ENCODE data around the gene FGF11.

FGF11 gene

DNA sequence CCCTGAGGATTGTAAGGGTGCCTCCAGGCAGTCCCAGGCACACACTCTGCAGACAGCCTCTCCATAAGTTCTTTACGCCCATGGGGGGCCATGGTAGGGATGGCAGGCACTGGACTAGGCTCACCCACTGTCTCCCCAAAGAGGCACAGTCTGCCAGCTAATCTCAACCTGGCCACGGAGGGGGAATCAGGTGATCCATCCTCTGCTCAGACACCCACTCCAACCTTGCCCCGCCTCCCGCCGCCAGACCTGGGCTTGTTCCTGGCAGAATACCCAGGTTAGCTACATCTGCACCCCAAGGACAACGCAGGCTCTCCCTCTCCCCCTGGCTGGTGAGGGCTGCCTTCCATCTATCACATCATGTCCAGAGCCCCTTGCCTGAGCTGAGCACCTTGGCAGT, 30.4 kb upstream of the FGF11 start:
- no peak for DNase-seq

DNA sequence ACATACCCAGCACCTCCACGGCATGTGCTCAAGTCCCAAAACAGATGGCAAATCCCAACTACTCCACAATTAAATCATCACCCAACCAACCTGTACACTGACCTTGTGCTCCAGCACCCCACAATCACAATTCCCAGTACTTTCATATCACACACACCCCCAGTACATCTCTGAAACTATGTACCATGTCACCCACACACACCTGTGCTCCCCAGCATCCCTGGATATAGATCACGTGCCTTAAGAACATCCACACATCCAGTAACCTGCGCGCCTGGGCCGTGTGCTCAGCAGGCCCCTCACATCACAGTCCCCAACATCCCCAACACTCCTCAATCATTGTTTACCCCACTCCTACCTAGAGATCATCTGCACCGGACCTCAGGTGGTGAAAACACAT, 29.6 kb upstream of the FGF11 start:
- DNase-seq = no peak

DNA sequence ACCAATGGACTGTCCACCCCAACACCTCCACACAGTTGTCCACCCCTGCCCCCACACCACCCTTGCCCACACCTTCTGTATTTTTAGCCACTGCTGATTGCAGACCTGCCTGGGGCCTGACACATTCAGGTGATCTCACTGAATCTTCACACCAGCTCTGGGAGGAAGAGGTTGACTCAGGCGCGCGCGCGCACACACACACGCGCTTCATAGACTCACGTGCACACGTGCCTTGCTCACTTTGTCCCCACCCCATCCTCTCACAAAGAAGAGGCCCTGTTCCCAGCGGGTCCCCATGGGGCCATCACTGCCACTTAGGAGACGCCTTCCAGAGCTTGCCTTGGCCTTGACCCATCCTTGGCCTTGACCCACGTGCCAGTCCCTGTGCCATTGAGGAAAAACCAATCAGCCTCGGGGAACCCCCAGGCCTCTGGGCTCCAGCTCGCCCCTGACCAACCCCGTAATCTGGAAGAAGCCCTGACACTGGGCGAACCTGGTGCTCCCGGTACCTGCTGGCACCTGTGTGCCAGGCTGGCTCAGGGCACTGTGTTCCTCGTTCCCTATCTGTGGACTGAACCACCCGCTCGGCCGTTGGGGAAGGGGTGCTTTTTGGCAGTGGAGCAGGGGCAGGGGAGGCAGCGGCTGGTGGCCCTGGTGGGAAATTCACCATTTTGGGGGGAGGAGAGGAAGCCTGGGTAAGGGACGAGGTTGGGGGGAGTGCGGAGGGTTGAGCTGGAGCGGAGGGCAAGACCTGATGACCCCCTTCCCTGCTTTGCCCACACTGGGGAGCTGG, 28.5 kb upstream of the FGF11 start:
- DNase-seq = no peak

DNA sequence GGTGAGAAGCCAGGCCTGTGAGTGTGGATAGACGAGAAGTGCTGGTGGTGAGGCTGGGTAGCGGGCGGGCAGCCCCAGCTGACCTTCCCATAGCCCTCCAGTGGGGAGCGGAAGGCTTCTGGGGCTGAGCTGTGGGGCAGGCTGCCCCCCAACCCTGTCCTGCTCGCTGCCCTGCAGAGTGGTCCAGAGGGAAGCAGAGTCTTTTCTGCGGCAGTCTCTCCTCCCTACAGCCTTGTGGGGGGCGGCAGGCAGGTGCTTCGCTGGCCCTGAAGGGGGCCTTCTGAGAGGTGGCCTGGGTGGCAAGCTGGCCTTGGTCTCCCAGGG, 27.9 kb upstream of the FGF11 start:
- DNase-seq = no peak

DNA sequence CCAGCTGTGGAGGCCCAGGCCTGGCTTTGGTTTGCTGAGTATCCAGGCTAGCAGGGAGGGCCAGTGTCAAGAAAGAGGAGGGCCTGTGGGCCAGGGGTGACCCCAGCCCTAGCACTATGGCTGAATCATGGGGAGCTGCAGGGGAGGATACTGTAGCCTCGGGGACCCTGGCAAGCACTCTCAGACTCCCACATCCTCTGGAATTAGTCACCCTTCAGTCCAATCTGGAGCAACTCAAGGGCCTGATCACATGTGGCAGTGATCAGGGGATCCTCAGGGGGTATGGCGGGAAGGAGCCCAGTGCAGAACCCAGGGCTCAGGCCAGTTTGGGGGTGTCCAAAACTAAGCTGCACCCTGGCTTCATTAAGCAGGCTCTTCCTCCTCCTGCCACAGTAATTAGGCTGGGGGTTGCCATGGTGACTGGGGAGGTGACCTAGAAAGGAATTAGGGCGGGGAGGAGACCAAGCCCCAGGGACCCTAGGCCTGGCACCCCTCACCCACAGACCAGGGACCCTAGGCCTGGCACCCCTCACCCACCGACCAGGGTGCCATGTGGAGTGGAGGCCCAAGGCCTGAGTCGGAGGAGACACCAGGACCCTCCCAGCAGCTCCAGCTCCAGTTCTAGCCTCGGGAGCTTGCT, 25.8 kb upstream of the FGF11 start:
- no peak for DNase-seq

DNA sequence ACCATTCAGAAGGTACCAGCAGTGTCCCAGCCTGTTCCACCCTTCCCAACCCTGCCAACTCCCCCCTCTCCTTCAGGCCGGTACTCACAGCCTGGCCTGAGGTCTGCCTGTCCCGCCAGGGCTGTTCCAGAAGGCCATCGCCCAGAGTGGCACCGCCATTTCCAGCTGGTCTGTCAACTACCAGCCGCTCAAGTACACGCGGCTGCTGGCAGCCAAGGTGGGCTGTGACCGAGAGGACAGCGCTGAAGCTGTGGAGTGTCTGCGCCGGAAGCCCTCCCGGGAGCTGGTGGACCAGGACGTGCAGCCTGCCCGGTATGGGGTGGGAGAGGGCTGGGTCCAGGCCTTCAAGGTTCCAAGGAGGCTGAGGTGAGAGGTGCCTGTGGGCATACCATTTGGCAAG, 24.5 kb upstream of the FGF11 start:
- no peak for DNase-seq

DNA sequence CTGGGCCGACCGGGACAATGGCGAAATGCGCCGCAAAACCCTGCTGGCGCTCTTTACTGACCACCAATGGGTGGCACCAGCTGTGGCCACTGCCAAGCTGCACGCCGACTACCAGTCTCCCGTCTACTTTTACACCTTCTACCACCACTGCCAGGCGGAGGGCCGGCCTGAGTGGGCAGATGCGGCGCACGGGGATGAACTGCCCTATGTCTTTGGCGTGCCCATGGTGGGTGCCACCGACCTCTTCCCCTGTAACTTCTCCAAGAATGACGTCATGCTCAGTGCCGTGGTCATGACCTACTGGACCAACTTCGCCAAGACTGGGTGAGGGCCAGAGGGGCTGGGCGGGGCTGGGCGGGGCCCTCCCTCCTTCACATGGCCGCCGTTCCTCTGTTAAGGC, 23.5 kb upstream of the FGF11 start:
- no peak for DNase-seq

DNA sequence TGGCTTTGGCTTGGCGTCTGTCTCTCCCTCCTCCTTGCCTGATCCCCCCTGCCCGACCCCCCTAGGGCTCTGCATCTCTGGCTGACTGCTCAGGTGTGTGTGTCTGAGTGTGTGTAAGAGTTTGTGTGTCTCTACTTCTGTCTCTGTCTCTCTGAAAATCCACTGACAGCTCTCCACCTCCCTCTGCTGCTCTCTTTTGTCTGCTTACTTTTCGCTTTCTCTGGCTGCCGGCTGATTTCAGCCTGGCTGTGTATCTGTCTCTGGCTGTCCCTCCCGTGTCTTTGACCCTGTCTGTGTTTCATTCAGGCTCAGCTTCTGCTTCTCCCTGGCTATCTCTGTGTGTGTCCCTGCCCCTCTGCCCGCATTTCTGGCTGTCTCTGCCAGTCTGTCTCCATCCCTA, 23.0 kb upstream of the FGF11 start:
- no peak for DNase-seq

DNA sequence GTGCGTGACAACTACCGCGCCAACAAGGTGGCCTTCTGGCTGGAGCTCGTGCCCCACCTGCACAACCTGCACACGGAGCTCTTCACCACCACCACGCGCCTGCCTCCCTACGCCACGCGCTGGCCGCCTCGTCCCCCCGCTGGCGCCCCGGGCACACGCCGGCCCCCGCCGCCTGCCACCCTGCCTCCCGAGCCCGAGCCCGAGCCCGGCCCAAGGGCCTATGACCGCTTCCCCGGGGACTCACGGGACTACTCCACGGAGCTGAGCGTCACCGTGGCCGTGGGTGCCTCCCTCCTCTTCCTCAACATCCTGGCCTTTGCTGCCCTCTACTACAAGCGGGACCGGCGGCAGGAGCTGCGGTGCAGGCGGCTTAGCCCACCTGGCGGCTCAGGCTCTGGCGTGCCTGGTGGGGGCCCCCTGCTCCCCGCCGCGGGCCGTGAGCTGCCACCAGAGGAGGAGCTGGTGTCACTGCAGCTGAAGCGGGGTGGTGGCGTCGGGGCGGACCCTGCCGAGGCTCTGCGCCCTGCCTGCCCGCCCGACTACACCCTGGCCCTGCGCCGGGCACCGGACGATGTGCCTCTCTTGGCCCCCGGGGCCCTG, 22.2 kb upstream of the FGF11 start:
- DNase-seq = no peak

DNA sequence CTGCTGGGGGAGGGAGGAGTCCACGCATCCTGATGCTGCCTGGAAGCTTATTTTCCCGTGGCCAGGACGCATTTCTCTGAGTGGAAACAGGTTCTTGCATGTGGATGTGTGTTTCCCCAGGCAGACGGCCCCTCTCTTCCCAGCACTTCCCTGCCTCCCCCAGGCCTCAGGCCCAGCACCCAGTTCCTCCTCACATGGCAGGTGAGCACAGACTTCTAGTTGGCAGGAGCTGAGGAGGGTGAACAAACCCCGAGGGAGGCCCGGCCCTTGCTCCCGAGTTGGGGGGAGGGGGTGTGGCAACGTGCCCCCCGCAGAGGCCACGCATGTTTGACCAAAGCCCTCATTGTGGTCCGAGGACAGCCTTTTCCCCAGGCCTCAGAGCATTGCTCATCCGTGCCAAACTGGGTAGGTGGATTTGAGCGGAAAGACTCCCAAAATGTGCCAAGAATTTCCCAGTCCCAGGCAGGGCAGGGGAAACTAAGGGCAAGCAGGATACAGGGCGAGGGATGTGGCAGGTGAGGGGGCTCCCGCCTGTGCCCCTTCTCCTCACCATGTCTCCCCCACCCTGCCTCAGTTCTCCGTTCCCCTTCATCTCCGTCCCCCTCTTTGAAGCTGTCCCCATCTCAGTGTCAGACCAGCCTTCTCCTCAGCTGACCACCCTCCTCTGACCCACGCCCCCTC, 20.7 kb upstream of the FGF11 start:
- no peak for DNase-seq

DNA sequence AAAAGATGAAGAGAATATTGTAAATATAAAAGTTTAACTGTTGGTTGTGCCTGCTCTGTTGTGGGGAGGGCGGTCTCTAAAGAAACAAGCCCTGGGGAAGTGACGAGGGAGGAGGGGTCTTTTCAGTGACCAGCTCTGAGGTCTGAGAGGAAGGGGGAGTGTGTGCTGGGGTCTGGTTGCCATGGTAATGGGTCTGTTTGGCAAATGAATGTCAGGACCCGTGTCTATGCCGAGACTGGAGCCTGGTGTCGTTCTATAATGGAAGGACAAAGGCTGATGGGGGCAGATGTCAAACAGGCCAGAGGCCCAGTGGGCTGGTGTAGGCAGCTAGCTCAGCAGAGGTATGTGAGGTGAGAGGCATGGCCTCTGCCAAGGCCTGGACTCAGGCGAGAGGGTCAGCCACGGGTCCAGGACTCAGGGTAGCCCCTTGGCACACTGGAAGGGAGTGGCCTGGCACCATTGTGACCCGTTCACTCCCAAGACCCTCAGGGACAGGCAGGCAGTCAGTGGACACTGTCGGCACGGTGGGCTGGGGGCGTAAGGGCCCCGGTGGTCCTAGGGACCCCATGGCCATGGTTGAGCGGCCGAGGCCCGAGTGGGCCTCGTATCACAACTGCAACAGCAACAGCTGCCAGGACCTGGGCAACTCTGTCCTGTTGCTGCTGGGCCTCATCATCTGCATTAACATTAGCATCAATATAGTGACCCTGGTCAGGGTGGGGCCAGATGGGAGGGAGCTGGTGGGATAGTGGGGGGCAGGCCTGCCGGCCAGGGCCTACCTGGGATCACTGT, 19.3 kb upstream of the FGF11 start, which contains the start of gene SPEM1:
Gene SPEM1, plus strand, starts transcription at position 506 of the 792 bp plus-strand sequence. Its CDS starts 61 bp downstream, at position 567.
- no peak for DNase-seq

DNA sequence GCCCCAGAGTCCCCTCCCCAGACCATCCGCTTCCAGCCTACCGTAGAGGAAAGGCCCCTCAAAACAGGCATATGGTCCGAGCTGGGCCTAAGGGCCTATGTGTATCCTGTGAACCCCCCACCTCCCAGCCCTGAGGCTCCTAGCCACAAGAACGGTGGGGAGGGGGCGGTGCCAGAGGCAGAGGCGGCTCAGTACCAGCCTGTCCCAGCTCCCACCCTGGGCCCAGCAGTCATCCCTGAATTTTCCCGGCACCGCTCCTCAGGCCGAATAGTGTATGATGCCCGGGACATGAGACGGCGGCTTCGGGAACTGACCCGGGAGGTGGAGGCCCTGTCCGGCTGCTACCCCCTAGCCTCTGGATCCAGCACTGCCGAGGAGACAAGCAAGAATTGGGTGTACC, 18.1 kb upstream of the FGF11 start:
- DNase-seq = no peak

DNA sequence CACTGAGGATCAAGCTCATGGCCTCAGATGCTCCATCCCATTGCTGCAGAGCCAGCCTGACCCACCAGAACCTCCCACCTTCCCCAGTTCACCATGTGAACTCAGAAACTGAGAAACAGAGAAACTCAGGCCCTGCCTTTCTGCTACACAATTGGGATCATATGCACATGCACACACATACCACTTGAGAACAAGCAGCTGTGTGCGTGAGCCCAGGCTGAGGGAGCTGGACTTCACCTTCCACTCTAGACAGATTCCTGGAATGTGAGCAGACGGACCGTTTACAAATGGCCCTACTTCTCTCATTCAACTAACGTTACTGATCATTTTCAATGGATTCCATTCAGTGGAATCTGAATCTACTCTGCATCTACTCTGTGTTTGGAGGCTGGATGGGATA, 15.6 kb upstream of the FGF11 start:
- peak; percentile 67 for DNase-seq

DNA sequence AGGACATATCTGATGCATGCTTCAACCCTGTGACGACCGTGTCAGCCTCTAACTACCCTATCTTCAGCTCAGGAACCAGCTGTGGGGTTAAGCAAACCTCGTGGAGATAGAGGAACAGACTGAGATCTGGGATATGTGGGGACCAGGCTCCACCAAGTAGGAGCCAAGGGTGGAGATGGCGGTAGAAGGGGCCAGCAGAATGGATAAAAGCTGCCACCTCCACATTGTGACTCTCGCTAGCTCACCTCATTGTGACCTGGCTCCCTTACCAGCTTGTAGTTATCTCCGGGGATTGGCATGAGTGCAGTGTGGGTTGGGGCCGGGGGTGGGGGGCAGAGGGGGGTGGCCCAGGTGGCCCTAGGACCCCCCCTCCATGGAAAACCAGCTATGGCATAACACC, 14.0 kb upstream of the FGF11 start, which contains the start of gene SPEM2:
Gene SPEM2, plus strand, starts transcription at position 301 of the 400 bp plus-strand sequence. Its CDS starts 73 bp downstream, at position 374.
- DNase-seq = no peak

DNA sequence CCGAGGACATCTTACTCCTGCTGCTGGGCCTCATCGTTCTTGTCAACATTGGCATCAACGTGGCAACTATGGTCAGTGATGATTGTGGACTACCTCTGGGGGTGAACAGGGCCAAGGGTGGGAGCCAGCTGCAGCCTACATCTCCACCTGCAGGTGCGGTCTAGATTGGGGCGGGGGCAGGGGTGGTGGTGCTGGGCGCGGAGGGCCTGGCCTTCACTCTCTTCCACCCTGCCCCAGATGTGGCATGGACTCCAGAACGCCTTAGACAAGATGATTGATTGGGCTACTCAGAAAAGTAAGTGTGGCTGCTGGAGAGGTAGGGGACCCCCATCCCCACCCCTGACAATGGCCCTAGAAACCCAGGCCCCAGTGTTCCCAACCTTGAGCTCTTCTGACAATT, 13.6 kb upstream of the FGF11 start:
- no peak for DNase-seq

DNA sequence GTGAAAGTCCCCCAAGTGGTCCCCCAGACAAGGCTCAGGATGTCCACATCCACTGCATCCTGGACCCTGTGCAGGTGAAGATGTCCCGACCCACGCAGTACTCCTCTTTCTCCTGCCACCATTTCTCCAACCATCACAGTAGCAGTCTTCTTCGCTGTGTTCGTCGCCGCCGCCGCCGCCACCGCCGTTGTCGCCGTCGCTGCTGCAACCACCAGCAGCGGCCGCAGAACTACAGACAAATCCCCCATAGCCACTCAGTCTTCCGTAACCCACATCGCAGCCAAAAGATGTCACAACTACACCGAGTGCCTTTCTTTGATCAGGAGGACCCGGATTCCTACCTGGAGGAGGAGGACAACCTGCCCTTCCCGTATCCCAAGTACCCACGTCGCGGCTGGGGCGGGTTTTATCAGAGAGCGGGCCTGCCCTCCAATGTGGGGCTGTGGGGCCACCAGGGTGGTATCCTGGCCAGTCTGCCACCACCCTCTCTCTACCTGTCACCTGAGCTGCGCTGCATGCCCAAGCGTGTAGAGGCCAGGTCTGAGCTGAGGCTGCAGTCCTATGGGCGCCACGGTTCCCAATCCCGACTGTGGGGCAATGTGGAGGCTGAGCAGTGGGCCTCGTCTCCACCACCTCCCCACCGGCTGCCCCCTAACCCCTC, 13.0 kb upstream of the FGF11 start:
- no peak for DNase-seq

DNA sequence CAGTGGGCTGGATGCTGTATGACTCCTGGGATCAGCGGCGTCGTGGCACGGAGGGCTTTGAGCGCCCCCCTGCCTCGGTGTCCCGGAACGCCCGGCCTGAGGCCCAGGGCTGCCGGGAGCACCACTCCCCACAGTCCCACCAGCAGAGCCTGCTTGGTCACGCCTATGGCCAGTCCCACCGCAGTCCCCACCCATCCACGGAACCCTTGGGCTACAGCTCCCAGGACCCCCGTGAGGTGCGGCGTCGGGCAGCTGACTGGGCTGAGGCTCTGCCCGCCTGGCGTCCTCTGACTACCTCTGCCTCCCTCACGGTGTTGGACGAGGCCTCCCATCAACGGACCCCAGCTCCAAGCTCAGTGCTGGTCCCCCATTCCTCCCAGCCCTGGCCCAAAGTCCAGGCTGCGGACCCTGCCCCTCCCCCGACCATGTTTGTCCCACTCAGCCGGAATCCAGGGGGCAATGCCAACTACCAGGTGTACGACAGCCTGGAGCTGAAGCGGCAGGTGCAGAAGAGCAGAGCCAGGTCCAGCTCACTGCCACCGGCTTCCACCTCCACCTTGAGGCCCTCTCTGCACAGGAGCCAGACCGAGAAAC, 12.3 kb upstream of the FGF11 start:
- no peak for DNase-seq

DNA sequence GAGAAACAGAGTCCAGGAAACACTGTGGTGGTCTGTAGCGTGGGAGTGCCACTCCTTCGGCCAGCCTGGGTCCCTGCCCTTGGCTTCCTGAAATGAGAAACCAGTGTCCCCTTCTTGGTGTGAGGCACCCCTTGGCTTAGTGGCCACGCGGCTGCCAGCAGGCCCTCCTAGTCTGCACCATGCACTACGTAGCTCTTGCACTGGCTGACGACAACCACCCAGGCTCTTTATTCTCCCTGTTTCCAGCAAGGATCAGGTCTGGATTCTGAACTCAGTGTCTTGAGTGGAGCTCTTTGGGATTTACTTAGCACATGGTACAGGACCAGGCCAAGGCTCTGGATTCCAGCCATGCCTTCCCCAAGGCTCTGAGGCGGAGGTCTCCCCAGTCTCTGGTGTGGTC, 11.8 kb upstream of the FGF11 start:
- DNase-seq = no peak

DNA sequence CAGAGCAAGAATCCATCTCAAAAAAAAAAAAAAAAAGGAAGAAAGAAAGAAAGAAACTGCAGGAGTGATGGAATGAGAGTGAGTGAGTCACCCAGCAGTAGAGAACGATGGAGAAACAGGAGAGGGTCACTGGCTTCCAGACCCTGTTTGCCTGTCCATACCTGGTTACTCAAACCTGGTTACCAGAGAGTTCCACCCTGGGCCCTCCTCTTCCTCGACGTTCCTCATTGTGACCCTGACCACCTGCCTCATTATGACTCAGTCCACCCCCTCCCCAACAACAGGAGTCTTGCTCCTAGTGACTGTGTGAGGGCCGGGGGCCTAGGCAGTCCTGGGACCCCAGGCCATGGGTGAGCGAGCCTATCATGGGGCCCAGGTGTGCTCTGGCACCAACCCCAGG, 10.8 kb upstream of the FGF11 start, which contains the start of gene SPEM3:
Gene SPEM3, plus strand, starts transcription at position 301 of the 400 bp plus-strand sequence. Its CDS starts 46 bp downstream, at position 347.
- DNase-seq = no peak

DNA sequence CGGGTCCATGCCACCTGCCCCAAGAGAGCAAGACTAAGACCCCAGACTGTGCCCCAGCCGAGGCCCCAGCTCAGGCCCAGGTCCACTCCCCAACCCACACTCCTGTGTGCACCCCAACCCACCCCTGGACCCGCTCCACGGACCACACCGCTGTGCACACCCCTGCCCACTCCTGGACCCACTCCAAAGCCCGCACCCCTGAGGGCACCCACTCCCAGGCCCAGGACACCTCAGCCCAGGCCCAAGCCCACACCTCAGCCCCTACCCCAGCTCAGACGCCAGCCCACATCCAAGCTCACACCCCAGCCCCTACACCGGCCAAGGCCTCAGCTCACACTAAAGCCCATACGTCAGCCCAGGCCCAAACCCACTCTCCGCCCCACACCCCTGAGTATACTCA, 9.6 kb upstream of the FGF11 start:
- DNase-seq = no peak

DNA sequence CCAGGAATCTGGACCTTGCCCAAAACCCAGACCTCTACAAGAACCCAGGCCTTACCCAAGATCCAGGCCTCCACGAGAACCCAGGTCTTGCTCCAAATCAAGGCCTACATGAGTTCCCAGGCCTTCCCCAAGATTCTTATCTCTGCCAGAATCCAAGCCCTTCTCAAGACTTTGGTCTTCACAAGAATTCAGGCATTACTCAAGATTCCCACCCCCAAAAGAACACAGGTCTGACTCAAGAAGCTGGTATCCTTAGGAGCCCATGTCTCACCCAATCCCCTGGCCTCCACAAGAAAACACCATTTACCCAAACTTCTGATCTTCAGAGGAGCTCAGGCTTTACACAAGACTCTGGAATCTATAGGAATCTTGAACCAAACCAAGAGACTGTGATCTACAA, 8.1 kb upstream of the FGF11 start:
- no peak for DNase-seq

DNA sequence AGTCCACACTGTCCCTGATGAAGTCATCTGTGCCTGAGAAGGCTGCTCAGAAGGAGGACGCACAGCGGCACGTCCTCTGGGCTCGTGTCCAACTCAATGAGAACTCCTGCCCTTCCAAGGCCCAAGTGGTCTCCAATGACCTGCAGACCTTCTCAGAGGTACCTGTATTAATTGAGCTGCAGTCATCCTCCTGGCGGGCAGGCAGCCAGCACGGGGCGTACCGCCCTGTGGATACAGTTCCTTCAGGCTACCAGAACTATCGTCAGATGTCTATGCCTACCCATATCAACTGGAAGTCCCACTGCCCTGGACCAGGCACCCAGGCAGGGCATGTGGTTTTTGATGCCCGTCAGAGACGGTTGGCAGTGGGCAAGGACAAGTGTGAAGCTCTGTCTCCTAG, 7.0 kb upstream of the FGF11 start:
- no peak for DNase-seq

Data from DMS53 (cell line).